ENCODE data around the gene TRIM14.
"Not testable (repeated sequence)": the region's sequence is repeated elsewhere in the genome, so short reads cannot be mapped to it uniquely, and the experiment has no call there.

TRIM14 gene

DNA sequence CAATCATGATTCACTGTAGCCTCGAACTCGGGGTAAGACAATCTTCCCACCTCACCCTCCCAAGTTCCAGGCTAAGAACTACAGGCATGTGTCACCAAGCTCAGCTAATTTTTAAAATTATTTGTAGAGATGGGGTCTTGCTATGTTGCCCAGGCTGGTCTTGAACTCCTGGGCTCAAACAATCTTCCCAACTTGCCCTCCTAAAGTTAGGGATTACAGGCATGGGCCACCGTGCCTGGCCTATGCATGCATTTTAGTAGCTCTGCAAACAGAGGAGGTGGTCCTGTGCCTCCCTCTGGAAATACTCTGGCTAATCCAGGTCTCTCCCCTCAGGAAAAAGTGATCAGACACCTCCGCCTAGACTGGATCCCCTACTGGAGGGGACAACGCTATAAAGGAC, 21.5 kb upstream of the TRIM14 start:
- DNase-seq: no peak

DNA sequence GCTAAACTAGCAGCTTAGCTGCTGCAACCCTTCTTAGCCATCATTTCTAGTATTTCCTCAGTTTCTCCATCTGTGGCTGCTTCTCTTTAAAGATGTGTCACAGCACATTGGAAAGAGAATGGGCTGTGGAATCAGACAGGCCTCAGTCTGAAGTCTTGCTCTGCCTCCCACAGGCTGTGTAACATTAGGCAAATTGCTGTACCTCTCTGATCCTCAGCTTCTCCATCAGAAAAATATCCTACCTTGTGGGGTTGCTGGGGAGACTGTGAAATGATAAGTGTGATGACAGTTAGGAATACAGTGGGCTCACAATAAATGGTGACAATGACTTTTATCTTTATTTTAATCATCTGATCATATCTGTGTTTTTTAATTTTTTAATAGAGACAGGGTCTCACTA, 17.5 kb upstream of the TRIM14 start:
- no peak for DNase-seq

GRCh38 chr9:98135938-98136337, 16.9 kb upstream of the TRIM14 start:
- DNase-seq: no peak

DNA sequence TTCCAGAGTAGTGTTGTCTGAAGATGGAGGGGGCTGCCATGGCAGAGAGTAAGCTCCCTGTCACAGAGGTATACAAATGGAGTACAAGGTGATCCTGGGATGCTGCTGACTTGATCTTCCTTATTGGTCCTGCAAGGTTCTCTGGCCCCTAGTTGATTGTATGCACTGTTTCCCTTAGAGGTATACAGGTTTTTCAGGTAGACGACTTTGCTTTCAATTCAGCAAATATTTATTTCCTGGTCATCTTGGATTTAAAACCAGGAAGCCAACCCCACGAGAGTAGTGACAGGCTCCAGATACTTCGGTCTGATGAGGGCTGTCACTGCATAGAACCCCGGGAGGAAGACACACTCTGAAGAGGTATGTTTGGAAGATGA, 16.5 kb upstream of the TRIM14 start:
- no peak for DNase-seq

DNA sequence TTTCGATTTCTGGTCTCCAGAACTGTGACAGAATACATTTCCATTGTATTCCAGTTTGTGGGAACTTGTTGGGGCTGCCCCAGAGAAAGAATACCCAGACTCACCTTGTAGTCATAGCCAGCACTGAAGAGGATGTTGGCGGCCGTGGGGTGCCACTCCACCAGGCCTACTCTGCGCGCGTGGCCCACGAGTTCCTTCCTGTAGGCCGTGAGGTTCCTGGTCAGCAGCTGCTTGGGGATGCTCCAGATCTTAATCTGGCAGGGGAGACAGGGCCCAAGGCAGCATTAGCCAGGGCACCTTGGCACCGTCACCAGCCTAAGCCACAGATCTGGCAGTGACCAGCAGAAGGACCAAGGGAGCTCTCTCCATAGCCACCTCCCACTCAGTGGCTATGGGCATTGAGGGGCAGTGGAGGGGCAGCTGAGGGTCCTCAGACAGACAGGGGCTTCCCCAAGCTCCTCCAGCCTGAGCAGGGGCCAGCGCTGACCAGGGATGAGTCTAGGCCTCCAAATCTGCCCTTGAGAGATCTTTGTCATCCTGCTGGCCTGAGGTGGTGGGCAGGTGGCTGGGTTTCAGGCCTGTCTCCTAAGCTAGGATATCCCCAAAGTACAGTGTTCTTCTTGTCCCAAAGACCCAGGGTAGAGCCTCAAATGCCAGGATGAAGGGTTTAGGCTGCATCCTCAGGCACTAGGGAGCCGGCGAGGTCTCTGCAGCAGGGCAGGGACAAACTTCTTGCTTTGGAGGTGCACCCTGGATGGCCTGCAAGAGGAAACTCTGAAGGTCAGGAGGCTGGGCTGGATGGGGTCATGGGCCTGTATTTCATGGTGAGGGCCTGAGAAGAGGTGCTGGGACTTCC, 15.9 kb upstream of the TRIM14 start:
- no peak for DNase-seq

- peak; percentile 65 for DNase-seq
These were observed 14.0 kb upstream of the TRIM14 start for GRCh38 chr9:98132806-98133631.

- no peak for DNase-seq
These were observed 13.1 kb upstream of the TRIM14 start for GRCh38 chr9:98132158-98132557.

DNA sequence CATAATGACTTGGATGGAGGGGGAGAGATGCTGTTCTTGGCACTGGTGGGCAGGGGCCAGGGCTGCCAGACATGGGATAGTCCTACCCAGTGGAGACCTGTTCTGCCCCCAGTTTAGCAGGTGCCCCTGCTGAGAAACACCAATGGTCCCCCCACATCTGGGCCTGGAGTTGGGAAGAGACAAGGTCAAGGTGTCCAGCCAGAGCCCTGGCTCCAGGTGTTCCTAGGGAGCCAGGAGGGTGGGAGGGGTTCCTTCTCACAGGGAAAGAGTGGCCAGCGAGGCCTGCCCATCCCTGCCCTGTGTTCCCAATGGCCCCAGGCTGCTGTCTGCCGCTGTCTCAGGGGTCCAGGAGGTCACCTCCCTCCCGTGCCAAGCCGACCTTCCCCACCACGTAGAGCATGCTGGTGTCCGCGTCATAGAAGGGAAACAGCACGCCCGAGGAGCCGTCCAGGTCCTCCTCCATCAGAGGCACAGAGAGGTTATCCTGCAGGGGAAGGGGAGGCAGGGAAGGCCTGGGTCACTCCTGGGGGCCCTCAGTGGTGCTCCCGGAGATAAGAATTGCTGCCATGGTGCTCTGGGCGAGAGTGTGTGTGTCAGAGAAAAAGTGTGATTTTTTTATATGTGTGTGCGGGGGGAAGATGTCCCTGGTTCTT, 11.7 kb upstream of the TRIM14 start:
- DNase-seq: no peak

- not testable (repeated sequence) for DNase-seq
These were observed 11.0 kb upstream of the TRIM14 start for GRCh38 chr9:98130060-98130459.

DNA sequence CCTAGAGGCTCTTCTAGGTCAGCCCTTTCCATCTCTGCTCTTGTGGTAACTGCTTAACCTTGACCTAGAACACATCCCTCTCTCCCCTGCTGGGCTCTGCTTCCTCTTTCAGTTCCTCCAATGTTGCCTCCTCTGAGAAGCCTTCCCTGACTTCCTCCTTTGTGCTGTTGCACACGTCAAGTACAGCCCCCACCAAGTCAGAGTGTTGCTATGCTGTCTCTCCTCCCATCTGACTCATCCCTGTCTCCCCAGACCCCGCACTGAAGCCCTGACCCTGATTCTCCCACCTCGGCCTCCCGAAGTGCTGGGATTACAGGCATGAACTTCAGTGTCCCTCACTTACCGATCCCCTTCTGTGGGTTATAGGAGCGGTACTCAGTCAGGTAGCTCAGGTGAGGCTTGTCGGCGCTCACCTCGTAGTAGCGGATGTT, 10.4 kb upstream of the TRIM14 start:
- no peak for DNase-seq

GRCh38 chr9:98128316-98128715, 9.3 kb upstream of the TRIM14 start:
- no peak for DNase-seq

GRCh38 chr9:98127226-98127625, 8.2 kb upstream of the TRIM14 start:
- no peak for DNase-seq

GRCh38 chr9:98124637-98125426, 5.8 kb upstream of the TRIM14 start:
- DNase-seq: no peak

DNA sequence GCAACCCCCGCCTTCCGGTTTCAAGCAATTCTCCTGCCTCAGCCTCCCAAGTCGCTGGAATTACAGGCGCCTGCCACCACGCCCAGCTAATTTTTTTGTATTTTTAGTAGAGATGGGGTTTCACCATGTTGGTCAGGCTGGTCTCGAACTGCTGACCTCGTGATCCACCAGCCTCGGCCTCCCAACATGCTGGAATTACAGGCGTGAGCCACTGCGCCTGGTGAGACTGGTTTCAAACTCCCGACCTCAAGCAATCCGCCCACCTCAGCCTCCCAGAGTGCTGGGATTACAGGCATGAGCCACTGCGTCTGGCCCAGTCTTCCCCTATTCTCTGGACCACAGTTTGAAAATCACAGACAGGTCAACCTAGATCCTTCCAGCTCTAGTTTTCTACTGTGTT, 5.1 kb upstream of the TRIM14 start:
- not testable (repeated sequence) for DNase-seq

GRCh38 chr9:98121058-98121457, 2.0 kb upstream of the TRIM14 start:
- DNase-seq: no peak

DNA sequence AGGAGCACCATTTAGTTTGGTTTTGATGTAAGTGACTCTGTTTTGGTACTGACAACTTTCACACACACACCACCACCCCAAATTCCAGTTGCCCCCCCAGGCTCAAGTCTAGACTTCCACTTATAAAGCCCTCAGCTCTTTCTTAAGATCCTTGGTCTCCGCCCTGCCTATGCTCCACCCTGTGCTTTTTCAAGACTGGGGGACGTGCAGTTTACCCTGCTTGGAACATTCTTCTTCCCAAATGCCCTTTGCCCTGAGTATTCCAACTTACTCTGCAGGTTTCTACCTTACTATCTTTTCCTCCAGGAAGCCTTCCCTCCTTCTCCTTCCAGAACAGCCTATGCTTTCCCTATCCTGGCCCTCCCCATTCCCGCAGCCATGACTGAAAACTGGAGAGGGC, 1.5 kb upstream of the TRIM14 start:
- DNase-seq: no peak

DNA sequence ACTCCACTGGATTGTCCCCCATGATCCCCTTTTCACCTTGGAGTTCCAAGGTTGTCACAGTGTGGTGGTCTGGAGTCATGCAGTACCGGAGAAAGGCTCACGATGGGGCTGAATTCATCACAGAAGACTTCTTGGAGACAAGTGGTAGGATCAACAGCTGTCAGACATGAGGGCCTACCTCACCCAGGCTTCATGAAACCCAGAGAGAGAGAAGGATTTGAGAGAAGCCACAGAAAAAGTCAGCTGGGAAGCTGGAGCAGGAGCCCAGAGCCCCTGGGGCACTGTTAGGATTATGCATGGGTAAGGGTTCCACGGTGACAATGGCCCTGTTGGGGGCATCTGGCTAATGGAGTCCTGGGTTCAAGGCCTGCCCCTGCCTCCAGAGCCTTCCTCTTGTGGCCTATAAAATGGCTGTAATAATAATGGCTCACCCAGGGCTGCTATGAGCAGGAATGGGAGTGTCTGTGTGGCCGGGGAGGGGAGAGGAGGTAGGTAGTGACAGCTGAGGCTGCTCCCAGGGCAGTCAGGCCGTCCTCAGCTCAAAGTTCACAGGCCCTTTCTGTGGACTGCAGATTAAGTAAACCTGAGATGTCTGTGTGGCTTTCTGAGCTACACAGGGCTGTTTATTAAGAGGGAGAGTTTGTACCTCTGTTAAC, 910 bp downstream of the TRIM14 start:
- DNase-seq: no peak

- DNase-seq: not testable (repeated sequence)
These were observed 1.9 kb downstream of the TRIM14 start for GRCh38 chr9:98117097-98117496.

- no peak for DNase-seq
These were observed 10.0 kb downstream of the TRIM14 start for GRCh38 chr9:98109052-98109451.

DNA sequence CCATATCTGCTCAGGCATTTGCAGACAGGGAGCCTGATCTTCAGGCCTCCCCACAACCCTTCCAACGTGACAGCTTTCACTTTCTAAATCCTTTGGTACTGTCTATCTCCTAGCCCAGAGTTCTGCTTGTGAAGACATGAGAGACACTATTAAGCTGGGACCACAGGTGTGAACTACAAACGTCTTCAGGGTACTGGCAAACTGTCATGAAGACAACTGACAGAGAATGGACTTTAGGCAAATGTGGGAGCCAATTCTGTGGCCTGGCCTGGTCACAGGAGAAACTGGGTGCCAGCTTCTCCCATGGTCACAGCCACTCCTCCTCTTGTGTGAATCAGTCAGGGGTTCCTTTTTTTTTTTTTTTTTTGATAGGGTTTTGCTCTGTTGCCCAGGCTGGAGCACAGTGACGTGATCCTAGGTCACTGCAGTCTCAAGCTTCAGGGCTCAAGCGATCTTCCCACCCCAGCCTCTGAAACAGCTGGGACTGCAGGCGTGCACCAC, 10.4 kb downstream of the TRIM14 start:
- DNase-seq: no peak

DNA sequence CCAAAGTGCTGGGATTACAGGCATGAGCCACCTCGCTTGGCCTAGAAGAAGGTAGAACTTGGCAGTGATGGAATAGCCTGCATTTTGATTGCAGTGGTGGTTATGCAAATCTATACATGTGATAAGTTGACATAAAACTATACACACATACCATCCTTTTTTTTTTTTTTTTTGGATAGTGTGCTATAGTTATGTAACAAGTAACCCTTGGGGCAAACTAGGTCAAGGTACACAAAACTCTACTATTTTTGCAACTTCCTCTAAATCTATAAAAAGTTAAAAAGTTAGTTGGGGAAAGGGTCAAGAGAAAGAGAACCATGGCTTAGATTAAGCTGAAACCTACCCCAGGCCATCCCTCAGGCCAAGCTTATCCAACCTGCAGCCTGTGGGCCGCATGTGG, 11.1 kb downstream of the TRIM14 start:
- no peak for DNase-seq

DNA sequence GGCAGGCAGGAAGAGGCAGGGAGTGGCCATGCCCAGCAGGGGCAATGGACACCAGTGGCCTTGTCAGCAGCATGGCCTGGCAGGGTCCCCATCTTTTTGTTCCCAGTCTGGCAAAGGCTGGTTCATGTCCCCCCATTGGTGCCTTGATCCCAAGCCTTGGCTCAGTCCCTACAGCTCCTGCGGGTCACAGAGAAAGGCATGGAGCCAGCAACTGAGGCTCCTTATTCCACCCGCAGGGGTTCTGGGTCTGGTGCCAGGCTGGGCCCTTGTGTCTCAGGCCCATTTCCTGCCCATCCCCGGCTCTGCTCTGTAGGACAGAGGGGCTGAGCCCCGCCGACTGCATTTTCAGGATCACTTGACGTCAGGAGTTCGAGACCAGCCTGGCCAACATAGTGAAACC, 14.0 kb downstream of the TRIM14 start:
- no peak for DNase-seq

Data from NCI-H2107 (cell line).